ENCODE measurements around the gene ST8SIA1. TPM values are rescaled to one million over a fixed set of nuclear protein-coding genes. Genes with fewer than 3 reads are reported as not detected.

Gene ST8SIA1
- total RNA-seq, 1 donor from 2014 or later = 1.3 TPM

DNA sequence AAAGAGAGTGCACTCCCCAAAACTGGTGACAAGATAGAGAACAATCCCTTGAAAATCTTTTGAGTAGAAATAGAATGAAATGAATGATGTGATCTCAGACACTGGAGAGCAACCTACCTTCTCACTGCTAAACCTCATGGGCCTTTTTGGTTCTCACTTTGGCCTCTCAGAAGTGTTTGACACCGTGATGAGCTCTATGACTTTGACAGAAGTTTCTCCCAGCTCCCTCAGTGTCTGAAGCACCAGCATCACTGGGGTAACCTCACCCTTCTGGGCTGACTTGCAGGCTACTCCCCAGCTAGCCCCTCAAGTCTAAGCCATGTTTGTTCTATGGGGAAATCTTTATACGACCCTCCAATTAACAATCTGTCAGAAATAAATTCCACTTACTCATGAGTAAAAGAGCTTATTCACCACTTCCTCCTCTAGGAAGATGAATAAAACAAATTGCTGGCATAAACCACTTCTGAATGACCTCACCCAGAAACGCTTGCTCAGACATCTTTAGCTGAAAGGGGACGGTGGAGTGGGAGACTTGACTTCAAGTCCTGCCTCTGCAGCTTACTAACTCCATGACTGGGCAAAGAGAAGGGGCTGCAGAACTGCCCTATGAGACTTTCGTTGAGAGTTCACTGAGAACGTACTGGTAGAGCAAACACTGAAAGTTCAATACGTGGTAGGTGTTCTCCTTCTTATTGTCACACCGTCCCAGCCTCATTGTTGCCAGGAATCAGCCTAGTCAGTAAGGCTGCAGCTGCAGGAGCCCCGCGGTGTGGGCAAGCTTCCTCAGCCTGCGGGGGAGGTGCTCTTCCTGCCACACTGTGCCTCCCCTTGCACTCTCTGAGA, 46.5 kb downstream of the ST8SIA1 start:
- H3K4me1 Mint-ChIP-seq (ENCODE audit: low read depth) = peaks cover 8% of the 10 kb centered on the region
- H3K4me3 Mint-ChIP-seq (ENCODE audit: low read depth) = no peak overlapping the region
- intact Hi-C loops (cut with micrococcal nuclease) = no loop called here
- H3K36me3 Mint-ChIP-seq (ENCODE audit: low read depth) = no peaks in the 10 kb centered on the region
- no peaks in the 10 kb centered on the region for H3K9me3 Mint-ChIP-seq
- H3K27me3 Mint-ChIP-seq (ENCODE audit: low read depth) = peaks cover 5% of the 10 kb centered on the region
- no peak overlapping the region for H3K27ac Mint-ChIP-seq
- DNase-seq (ENCODE audit: low spot score) = no peak

DNA sequence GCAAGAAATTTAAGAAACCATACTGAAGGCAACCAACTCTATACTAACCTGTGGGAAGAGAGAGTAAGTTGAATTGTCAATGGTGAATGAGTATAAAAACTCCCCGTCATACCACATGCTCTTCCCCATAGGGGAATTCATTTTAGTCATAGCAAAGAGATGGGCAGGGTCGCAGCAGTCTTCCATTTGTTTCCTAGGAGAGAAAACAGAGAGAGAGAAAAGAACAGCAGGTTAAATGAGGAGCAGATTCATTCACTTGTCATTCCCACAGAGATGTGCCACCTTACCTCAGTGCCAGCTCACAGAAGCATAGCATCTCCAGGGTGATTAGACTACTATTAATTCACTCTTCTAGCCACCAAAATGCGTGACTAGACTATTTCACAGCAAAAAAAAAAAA, 47.4 kb downstream of the ST8SIA1 start:
- no peaks in the 10 kb centered on the region for H3K36me3 Mint-ChIP-seq (ENCODE audit: low read depth)
- peaks cover 8% of the 10 kb centered on the region for H3K4me1 Mint-ChIP-seq (ENCODE audit: low read depth)
- no peaks in the 10 kb centered on the region for H3K9me3 Mint-ChIP-seq
- DNase-seq (ENCODE audit: low spot score) = no peak
- peaks cover 5% of the 10 kb centered on the region for H3K27me3 Mint-ChIP-seq (ENCODE audit: low read depth)
- no peak overlapping the region for H3K27ac Mint-ChIP-seq
- no peak overlapping the region for H3K4me3 Mint-ChIP-seq (ENCODE audit: low read depth)
- intact Hi-C loops (cut with micrococcal nuclease) = no loop called here

DNA sequence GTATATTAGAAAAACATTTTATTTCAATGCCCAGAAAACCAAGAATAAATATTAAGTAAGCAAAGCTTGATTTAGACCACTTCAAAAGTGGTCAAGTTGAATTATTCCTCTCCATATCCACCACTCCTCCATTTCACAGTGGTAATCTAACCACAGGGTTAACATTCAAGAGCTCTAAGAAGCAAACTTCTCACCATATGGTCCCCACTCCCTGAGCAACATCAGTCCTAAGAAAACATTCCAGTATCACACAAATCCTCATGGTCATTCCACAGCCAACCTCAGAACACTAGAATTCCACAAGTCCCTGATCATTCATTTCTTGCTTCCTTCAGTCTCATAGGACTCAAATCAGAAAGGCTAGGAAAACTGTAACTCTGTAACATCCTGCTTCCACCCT, 47.9 kb downstream of the ST8SIA1 start:
- Mint-ChIP-seq H3K27me3 (ENCODE audit: low read depth) (peaks cover 5% of the 10 kb centered on the region), H3K4me3 (ENCODE audit: low read depth) (no peak overlapping the region), H3K9me3 (no peaks in the 10 kb centered on the region), H3K27ac (no peak overlapping the region), H3K36me3 (ENCODE audit: low read depth) (no peaks in the 10 kb centered on the region), H3K4me1 (ENCODE audit: low read depth) (peaks cover 8% of the 10 kb centered on the region)
- intact Hi-C loops (cut with micrococcal nuclease) = no loop called here
- no peak for DNase-seq (ENCODE audit: low spot score)

DNA sequence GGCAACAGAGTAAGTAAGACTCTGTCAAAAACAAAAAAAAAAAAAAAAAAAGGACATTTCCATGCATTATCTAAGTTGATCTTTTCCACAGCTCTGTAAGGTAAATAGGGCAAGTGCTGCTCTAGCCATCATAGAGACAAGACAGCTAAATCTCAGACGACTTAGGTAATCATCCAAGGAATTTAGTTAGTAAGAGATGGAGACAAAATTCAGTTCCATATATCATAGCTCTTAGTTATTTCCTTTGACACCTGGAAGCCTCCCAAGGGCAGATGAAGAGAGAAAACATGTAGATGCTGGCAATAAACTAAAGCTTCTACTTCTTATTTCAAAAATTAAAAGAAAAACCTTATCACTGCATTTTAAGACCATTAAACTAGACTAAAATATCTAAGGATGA, 48.7 kb downstream of the ST8SIA1 start:
- DNase-seq (ENCODE audit: low spot score) = no peak
- Mint-ChIP-seq H3K4me3 (ENCODE audit: low read depth) (no peak overlapping the region), H3K27me3 (ENCODE audit: low read depth) (peaks cover 5% of the 10 kb centered on the region), H3K27ac (no peak overlapping the region), H3K9me3 (no peaks in the 10 kb centered on the region), H3K36me3 (ENCODE audit: low read depth) (no peaks in the 10 kb centered on the region), H3K4me1 (ENCODE audit: low read depth) (peaks cover 8% of the 10 kb centered on the region)
- intact Hi-C loops (cut with micrococcal nuclease) = no loop called here

DNA sequence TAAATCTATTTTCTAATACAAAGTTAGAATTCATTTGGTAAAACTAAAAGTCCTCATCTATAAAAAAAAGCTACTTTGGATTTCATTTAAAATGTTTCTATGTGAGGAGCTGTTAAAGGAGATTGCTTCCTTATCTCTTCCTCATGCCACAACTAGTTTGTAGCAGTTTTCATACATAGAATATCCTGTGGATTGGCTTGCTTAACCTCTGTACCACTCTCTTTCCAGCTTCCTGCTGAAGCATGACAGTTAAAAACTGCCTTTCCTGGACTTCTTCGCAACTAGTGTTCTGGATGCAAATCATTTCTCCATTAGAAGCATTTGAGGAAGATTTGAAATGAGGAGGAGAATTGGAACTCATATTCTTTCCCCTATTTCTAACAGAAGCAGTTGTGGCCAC, 49.6 kb downstream of the ST8SIA1 start:
- H3K27me3 Mint-ChIP-seq (ENCODE audit: low read depth) = peaks cover 5% of the 10 kb centered on the region
- intact Hi-C loops (cut with micrococcal nuclease) = no loop called here
- no peaks in the 10 kb centered on the region for H3K9me3 Mint-ChIP-seq
- H3K27ac Mint-ChIP-seq = no peak overlapping the region
- no peaks in the 10 kb centered on the region for H3K36me3 Mint-ChIP-seq (ENCODE audit: low read depth)
- no peak overlapping the region for H3K4me3 Mint-ChIP-seq (ENCODE audit: low read depth)
- peaks cover 8% of the 10 kb centered on the region for H3K4me1 Mint-ChIP-seq (ENCODE audit: low read depth)
- DNase-seq (ENCODE audit: low spot score) = no peak

DNA sequence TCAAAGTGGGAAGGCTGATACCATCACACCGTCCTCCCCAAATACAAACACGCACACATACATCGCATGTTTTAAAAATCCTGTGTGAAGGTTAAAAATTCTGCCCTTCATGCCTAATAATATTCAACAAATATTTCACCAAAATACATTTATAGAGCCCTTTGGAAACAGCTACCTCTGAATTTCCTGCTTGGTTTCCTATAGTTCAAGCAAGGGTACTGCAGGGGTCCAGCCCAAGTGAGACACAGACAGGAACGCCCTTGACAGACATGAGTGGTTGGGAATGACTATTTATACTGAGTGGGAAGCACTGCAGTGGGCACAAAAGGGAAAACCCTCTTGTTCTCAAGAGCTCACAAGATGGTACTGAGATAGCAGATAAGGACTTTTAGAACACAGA, 51.0 kb downstream of the ST8SIA1 start:
- peaks cover 5% of the 10 kb centered on the region for H3K27me3 Mint-ChIP-seq (ENCODE audit: low read depth)
- intact Hi-C loops (cut with micrococcal nuclease) = no loop called here
- no peaks in the 10 kb centered on the region for H3K9me3 Mint-ChIP-seq
- H3K4me3 Mint-ChIP-seq (ENCODE audit: low read depth) = no peak overlapping the region
- no peaks in the 10 kb centered on the region for H3K36me3 Mint-ChIP-seq (ENCODE audit: low read depth)
- no peak overlapping the region for H3K27ac Mint-ChIP-seq
- peaks cover 8% of the 10 kb centered on the region for H3K4me1 Mint-ChIP-seq (ENCODE audit: low read depth)
- no peak for DNase-seq (ENCODE audit: low spot score)

DNA sequence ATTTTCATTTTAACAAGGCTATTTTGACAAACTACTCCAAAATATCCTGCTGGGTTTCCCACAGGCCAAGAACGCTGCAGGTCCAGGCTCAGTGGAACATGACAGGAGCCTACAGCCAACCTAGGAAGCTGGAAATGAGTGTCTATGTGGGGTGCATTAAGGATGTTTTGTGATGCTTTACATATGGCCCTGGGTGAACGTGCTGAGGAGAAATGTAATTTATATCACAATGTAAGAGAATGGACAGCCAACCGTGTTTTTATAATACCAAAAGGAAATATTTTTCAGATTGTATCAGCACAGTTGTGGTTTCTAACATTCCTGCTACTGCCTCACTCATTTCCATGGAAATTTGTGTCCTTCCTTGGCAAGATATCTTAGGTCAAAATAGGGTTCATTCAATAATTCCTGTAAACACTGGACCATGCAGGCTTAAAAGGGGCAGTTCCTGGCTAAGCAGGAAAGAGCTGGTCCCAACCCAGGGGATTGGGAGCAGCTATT, 51.5 kb downstream of the ST8SIA1 start:
- no peaks in the 10 kb centered on the region for H3K36me3 Mint-ChIP-seq (ENCODE audit: low read depth)
- DNase-seq (ENCODE audit: low spot score) = no peak
- H3K27me3 Mint-ChIP-seq (ENCODE audit: low read depth) = peaks cover 5% of the 10 kb centered on the region
- intact Hi-C loops (cut with micrococcal nuclease) = no loop called here
- H3K27ac Mint-ChIP-seq = no peak overlapping the region
- H3K9me3 Mint-ChIP-seq = no peaks in the 10 kb centered on the region
- H3K4me1 Mint-ChIP-seq (ENCODE audit: low read depth) = peaks cover 3% of the 10 kb centered on the region
- H3K4me3 Mint-ChIP-seq (ENCODE audit: low read depth) = no peak overlapping the region

DNA sequence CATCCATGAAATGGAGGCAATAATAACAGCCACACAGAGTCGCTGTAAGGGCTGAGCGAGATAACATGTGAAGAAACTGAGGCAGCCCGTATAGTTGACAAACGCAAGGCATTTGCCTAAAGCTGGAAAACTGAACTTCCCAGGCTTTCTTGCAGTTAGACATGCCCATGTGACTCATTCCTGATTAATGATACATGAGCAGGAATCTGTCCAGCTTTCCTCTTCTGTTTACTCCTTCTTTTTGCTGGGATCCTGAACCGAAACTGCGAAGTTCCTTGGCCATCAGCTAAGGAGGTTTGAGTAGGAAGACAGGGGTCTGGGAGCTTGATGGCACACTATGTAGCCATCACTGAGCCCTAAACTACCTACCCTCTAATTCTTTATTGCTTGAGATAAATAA, 52.2 kb downstream of the ST8SIA1 start:
- Mint-ChIP-seq H3K27me3 (ENCODE audit: low read depth) (peaks cover 5% of the 10 kb centered on the region), H3K27ac (no peak overlapping the region), H3K4me3 (ENCODE audit: low read depth) (no peak overlapping the region), H3K9me3 (no peaks in the 10 kb centered on the region), H3K36me3 (ENCODE audit: low read depth) (no peaks in the 10 kb centered on the region), H3K4me1 (ENCODE audit: low read depth) (no peaks in the 10 kb centered on the region)
- no peak for DNase-seq (ENCODE audit: low spot score)
- intact Hi-C loops (cut with micrococcal nuclease) = no loop called here

DNA sequence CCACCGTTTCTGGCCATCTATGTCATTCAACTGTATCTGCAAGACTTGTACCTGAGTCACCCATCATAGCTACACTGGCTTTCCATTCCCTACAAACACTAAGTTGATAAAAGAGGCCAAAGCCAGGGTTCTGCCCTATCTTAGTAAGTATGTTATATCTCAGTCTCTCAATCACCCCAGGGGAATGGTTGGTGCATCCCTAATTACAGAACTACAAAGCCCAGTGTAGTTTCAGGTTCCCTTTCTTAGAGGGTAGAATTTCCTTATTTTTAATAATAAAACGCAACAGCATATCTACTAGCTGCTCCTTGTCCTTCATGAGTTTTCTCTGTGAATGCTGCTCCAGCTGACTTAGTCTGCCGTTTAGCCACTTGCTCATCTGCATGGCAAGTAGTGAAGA, 57.6 kb downstream of the ST8SIA1 start:
- no peaks in the 10 kb centered on the region for H3K36me3 Mint-ChIP-seq (ENCODE audit: low read depth)
- no peak for DNase-seq (ENCODE audit: low spot score)
- intact Hi-C loops (cut with micrococcal nuclease) = no loop called here
- H3K9me3 Mint-ChIP-seq = no peaks in the 10 kb centered on the region
- H3K27me3 Mint-ChIP-seq (ENCODE audit: low read depth) = no peaks in the 10 kb centered on the region
- H3K27ac Mint-ChIP-seq = no peak overlapping the region
- H3K4me3 Mint-ChIP-seq (ENCODE audit: low read depth) = no peak overlapping the region
- H3K4me1 Mint-ChIP-seq (ENCODE audit: low read depth) = no peaks in the 10 kb centered on the region

DNA sequence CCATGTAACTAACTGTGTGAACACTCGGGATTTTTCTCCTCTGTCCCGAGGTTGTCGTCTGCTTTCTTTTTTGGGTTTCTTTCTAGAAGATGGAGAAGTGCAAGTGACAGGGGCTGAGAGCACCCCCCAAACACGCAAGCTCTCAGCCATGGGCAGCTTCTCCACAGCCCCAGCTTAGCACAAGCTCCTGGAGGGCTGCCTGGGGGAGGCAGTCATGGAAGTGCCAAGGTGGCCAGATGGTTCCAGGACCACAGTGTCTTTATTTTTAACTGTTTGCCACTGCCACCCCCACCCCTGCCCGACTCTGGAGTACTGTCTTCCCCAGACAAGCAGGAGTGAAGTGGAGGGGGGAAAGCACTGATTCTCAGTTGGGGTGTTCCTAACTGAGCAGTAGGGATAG, 58.2 kb downstream of the ST8SIA1 start:
- Mint-ChIP-seq H3K4me3 (ENCODE audit: low read depth) (no peak overlapping the region), H3K9me3 (no peaks in the 10 kb centered on the region), H3K27me3 (ENCODE audit: low read depth) (no peaks in the 10 kb centered on the region), H3K36me3 (ENCODE audit: low read depth) (no peaks in the 10 kb centered on the region), H3K4me1 (ENCODE audit: low read depth) (no peaks in the 10 kb centered on the region), H3K27ac (no peak overlapping the region)
- intact Hi-C loops (cut with micrococcal nuclease) = no loop called here
- DNase-seq (ENCODE audit: low spot score) = no peak

DNA sequence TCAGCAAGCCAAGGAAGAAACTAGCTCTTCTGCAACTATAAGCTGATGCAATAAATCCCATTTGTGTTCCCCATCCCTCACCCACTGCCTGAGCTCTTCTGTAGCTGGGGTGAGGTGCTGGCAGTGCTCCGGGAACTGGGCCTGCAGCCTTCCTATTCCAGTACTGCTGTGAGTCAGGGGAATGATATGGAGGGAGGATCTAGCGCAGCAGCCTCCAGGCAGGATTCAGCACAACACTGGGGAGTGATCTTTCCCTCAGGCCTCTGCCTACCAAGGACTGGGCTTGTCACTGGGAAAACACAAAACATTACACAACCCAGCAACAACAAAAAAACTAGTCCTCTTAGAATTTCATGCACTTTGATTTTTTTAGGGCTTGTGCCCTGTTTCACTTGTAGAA, 58.7 kb downstream of the ST8SIA1 start:
- Mint-ChIP-seq H3K4me3 (ENCODE audit: low read depth) (no peak overlapping the region), H3K27ac (no peak overlapping the region), H3K36me3 (ENCODE audit: low read depth) (no peaks in the 10 kb centered on the region), H3K4me1 (ENCODE audit: low read depth) (no peaks in the 10 kb centered on the region), H3K27me3 (ENCODE audit: low read depth) (no peaks in the 10 kb centered on the region), H3K9me3 (no peaks in the 10 kb centered on the region)
- intact Hi-C loops (cut with micrococcal nuclease) = no loop called here
- DNase-seq (ENCODE audit: low spot score) = no peak

DNA sequence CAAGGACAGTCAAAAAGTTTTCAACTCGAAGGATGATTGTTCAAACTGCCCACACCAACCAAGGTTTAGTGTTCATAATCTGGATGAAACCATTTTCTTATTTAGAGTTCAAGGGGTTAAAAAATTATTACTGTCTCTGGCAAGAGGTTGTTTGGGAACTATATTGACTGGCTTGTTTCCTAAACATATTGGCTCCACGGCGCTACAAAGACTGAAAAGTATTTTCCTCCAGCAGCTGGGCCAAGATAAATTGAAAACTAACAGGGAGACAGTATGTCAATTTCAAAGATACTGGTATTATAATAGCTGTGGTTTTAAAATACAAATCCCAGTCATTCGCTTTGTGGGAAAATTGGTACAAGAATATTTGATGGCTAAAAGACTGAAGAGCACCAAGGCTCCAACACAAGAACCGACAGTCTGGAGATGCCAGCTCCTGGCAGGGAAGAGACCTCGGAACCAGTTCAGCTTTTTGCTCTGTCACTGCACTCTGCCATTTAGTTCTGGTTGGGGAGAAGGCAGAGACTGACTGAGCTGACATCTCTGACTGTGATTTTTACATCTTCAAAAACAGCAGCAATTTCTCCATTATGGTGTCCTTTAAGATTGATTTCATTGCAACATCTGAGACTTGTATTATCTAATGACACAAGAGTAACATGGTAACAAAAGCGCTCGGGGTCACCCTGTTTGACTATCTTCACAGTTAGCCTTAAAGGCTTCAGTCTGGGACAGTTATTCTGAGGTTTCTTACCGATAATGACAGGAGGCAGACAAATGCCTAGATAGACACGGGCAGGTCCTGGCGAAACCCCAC, 62.0 kb downstream of the ST8SIA1 start:
- H3K27me3 Mint-ChIP-seq (ENCODE audit: low read depth) = peaks cover 1% of the 10 kb centered on the region
- DNase-seq (ENCODE audit: low spot score) = no peak
- no peak overlapping the region for H3K4me3 Mint-ChIP-seq (ENCODE audit: low read depth)

DNA sequence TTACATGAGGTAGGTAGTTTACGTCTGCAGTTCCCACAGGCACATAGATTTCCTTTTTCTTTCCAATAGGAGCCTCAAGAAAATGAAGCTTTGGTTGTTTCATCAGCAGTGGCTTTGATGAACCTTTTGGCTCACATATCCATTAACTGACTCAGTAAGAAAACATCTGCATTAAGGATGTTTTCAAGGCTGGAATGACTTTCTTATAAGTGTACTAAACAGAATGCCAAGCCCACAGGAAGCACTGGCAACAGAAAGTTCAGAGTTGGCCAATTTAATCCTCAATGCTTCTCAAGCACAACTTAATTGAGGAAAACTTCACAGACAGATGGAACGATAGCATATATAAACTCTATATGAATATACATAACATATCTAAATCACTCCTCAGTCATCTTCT, 63.5 kb downstream of the ST8SIA1 start:
- Mint-ChIP-seq H3K27me3 (ENCODE audit: low read depth) (peaks cover 2% of the 10 kb centered on the region), H3K4me1 (ENCODE audit: low read depth) (peaks cover 1% of the 10 kb centered on the region), H3K36me3 (ENCODE audit: low read depth) (no peaks in the 10 kb centered on the region), H3K9me3 (no peaks in the 10 kb centered on the region), H3K4me3 (ENCODE audit: low read depth) (no peak overlapping the region), H3K27ac (no peak overlapping the region)
- DNase-seq (ENCODE audit: low spot score) = no peak
- intact Hi-C loops (cut with micrococcal nuclease) = no loop called here

More for the DNA sequence above, 62.0 kb downstream of the ST8SIA1 start:
- Mint-ChIP-seq H3K4me1 (ENCODE audit: low read depth) (peaks cover 1% of the 10 kb centered on the region), H3K9me3 (no peaks in the 10 kb centered on the region), H3K36me3 (ENCODE audit: low read depth) (no peaks in the 10 kb centered on the region), H3K27ac (no peak overlapping the region)
- intact Hi-C loops (cut with micrococcal nuclease) = no loop called here
